A549 (cell line): ENCODE results near the gene FOXM1. TPM values are rescaled to one million over a fixed set of nuclear protein-coding genes. Genes with fewer than 3 reads are reported as not detected.

Experiments used
- ATAC-seq, 2 experiments: fragments of 200-7000 bp in 1 of 2; fragments of >200 bp in 1 of 2; cut with Nextera tagmentation in 1 of 2; cut with Tn5 transposase in 1 of 2; 3 replicates each; pipeline versions ENCODE4 v1.8.0 to v1.9.1; 2018 to 2020; ENCODE audit warnings: mild to moderate bottlenecking in 1 of 2, moderate library complexity in 1 of 2
- CTCF ChIA-PET: fragments of 300-600 bp; sonication (Branson Sonifier 250); formaldehyde crosslinking; extraction: SDS; loops from one replicate; lab custom pipeline; 2021; ENCODE audit warnings: antibody characterized with exemption, inconsistent platforms; lab: Yijun Ruan, JAX
- POLR2A ChIA-PET: fragments of 350-600 bp; formaldehyde crosslinking; extraction: SDS; loops from one replicate; lab custom pipeline; 2021; ENCODE audit warnings: antibody characterized with exemption, inconsistent platforms; lab: Yijun Ruan, JAX
- DNase-seq, 2 experiments: peaks; one replicate each; pipeline versions ENCODE4 v3.0.0 to v3.0.0-alpha.2; 2011 to 2016; ENCODE audit warnings: low read depth in 1 of 2, low spot score in 1 of 2
- FAIRE-seq: peaks from 2 replicates; lab custom pipeline; 2011; peaks lifted over from hg19 to GRCh38; lab: Jason Lieb, UNC
- H3K27ac ChIP-seq, 2 experiments: fragments of >200 bp; sonication (Bioruptor Twin); formaldehyde crosslinking; 3 replicates each; pipeline ENCODE4 v1.5.1; 2016 to 2017
- H3K4me1 ChIP-seq: fragments of >200 bp; sonication (Bioruptor Twin); formaldehyde crosslinking; 3 replicates; pipeline ENCODE4 v1.6.1; 2016
- H3K4me2 ChIP-seq: fragments of >200 bp; sonication (Bioruptor Twin); formaldehyde crosslinking; 3 replicates; pipeline ENCODE4 v1.6.1; 2016
- H3K4me3 ChIP-seq: fragments of >200 bp; sonication (Bioruptor Twin); formaldehyde crosslinking; 3 replicates; pipeline ENCODE4 v1.5.1; 2016
- H3K9me3 ChIP-seq: fragments of >200 bp; sonication (Bioruptor Twin); formaldehyde crosslinking; 3 replicates; pipeline ENCODE4 v1.6.1; 2016
- CBX8 ChIP-seq: fragments of 200-600 bp; sonication (generic); IDR thresholded peaks from 2 replicates; pipeline ENCODE4 v1.6.1; 2016
- CEBPB ChIP-seq, 2 experiments: fragments of >200 bp in 1 of 2; sonication (Bioruptor Twin) in 1 of 2; formaldehyde crosslinking in 1 of 2; IDR thresholded peaks; 2 replicates each; pipeline ENCODE4 v1.6.1; 2012 to 2016
- CHD2 ChIP-seq: fragments of 150-350 bp; IDR thresholded peaks from 2 replicates; pipeline ENCODE4 v1.6.1; 2014; ENCODE audit warnings: low read length; ENCODE audit not compliant: partially characterized antibody
- CHD4 ChIP-seq: fragments of 200-600 bp; sonication (generic); IDR thresholded peaks from 2 replicates; pipeline ENCODE4 v1.6.1; 2016; ENCODE audit warnings: antibody characterized with exemption, mild to moderate bottlenecking, borderline replicate concordance
- EHMT2 ChIP-seq: fragments of 200-600 bp; sonication (generic); IDR thresholded peaks from 2 replicates; pipeline ENCODE4 v1.6.1; 2016; ENCODE audit warnings: antibody characterized with exemption, low read depth, mild to moderate bottlenecking, moderate library complexity
- EP300 ChIP-seq, 2 experiments: fragments of >200 bp; sonication (Bioruptor Twin); formaldehyde crosslinking; IDR thresholded peaks; 2 replicates in 1 of 2; 3 replicates in 1 of 2; pipeline ENCODE4 v1.6.1; 2016 to 2017
- FOSL2 ChIP-seq, 2 experiments: fragments of 450-650 bp in 1 of 2; fragments of >200 bp in 1 of 2; sonication (Bioruptor Twin) in 1 of 2; formaldehyde crosslinking; IDR thresholded peaks; 2 replicates each; pipeline versions ENCODE4 v1.5.0 to v1.6.1; 2016 to 2020; ENCODE audit warnings: mild to moderate bottlenecking in 1 of 2, moderate library complexity in 1 of 2
- FOXS1 ChIP-seq: fragments of 250-450 bp; sonication (Bioruptor Pico); IDR thresholded peaks from 2 replicates; pipeline ENCODE4 v1.5.0; 2020; ENCODE audit warnings: mild to moderate bottlenecking, moderate library complexity
- HOXA7 ChIP-seq: fragments of 250-450 bp; sonication (Bioruptor Pico); IDR thresholded peaks from 2 replicates; pipeline ENCODE4 v1.5.0; 2020; ENCODE audit warnings: mild to moderate bottlenecking, moderate library complexity
- HOXB13 ChIP-seq: fragments of 250-450 bp; sonication (Bioruptor Pico); IDR thresholded peaks from 2 replicates; pipeline ENCODE4 v1.5.0; 2020; ENCODE audit warnings: low read depth, mild to moderate bottlenecking, moderate library complexity
- JUN ChIP-seq, 2 experiments: fragments of >200 bp; sonication (Bioruptor Twin); formaldehyde crosslinking; IDR thresholded peaks; 2 replicates in 1 of 2; 3 replicates in 1 of 2; pipeline ENCODE4 v1.6.1; 2016 to 2017
- JUNB ChIP-seq: fragments of >200 bp; sonication (Bioruptor Twin); formaldehyde crosslinking; IDR thresholded peaks from 2 replicates; pipeline ENCODE4 v1.6.1; 2016
- KDM5A ChIP-seq: fragments of 200-600 bp; sonication (generic); IDR thresholded peaks from 2 replicates; pipeline ENCODE4 v1.6.1; 2016; ENCODE audit warnings: antibody characterized with exemption, mild to moderate bottlenecking
- MAFK ChIP-seq: fragments of 450-650 bp; IDR thresholded peaks from 2 replicates; pipeline ENCODE4 v1.6.1; 2014; ENCODE audit not compliant: partially characterized antibody
- MAZ ChIP-seq: fragments of 150-350 bp; IDR thresholded peaks from 2 replicates; pipeline ENCODE4 v1.6.1; 2014; ENCODE audit warnings: antibody characterized with exemption, low read depth, low read length, borderline replicate concordance
- MYC ChIP-seq: IDR thresholded peaks from 2 replicates; pipeline ENCODE4 v1.6.1; 2012; ENCODE audit warnings: mild to moderate bottlenecking, inconsistent platforms, low read length, improper control_type of control experiment, borderline replicate concordance
- NFE2L2 ChIP-seq: fragments of 150-350 bp; conservative IDR thresholded peaks from 2 replicates; pipeline ENCODE4 v1.6.1; 2014; ENCODE audit warnings: low read length
- POLR2AphosphoS2 ChIP-seq: conservative IDR thresholded peaks from 2 replicates; pipeline ENCODE4 v1.6.1; 2012; ENCODE audit warnings: low read length, improper control_type of control experiment, inconsistent platforms
- RAD21 ChIP-seq, 2 experiments: fragments of >200 bp in 1 of 2; sonication (Bioruptor Twin) in 1 of 2; formaldehyde crosslinking in 1 of 2; IDR thresholded peaks in 1 of 2; conservative IDR thresholded peaks in 1 of 2; 2 replicates in 1 of 2; 3 replicates in 1 of 2; pipeline ENCODE4 v1.6.1; 2012 to 2018; ENCODE audit warnings: inconsistent platforms in 1 of 2
- RCOR1 ChIP-seq: fragments of 150-350 bp; IDR thresholded peaks from 2 replicates; pipeline ENCODE4 v1.6.1; 2014; ENCODE audit warnings: antibody characterized with exemption, low read length, low read depth
- RFX5 ChIP-seq: fragments of 450-650 bp; IDR thresholded peaks from 2 replicates; pipeline ENCODE4 v1.7.1; 2014; ENCODE audit warnings: antibody characterized with exemption, mild to moderate bottlenecking, moderate library complexity
- RNF2 ChIP-seq: fragments of 200-600 bp; sonication (generic); IDR thresholded peaks from 2 replicates; pipeline ENCODE4 v1.6.1; 2016; ENCODE audit warnings: low read depth, mild to moderate bottlenecking, antibody characterized with exemption, moderate library complexity, borderline replicate concordance
- SMC3 ChIP-seq: fragments of >200 bp; sonication (Bioruptor Twin); formaldehyde crosslinking; IDR thresholded peaks from 3 replicates; pipeline ENCODE4 v1.6.1; 2018; ENCODE audit warnings: inconsistent platforms
- TFCP2L1 ChIP-seq: fragments of 250-450 bp; sonication (Bioruptor Pico); IDR thresholded peaks from 2 replicates; pipeline ENCODE4 v1.5.0; 2021; ENCODE audit warnings: mild to moderate bottlenecking
- TP53 ChIP-seq: fragments of 250-450 bp; sonication (Bioruptor Pico); IDR thresholded peaks from 2 replicates; pipeline ENCODE4 v1.5.0; 2021; ENCODE audit warnings: mild to moderate bottlenecking, moderate library complexity
- WGBS: methylation state at CpG from one replicate; pipeline ENCODE4 v1.1.6; 2017; ENCODE audit errors: missing lambda C conversion rate; 5-methylcytosine and 5-hydroxymethylcytosine counted together
- polyA plus RNA-seq, 4 experiments: library from polyadenylated mRNA; depleted of rRNA in 3 of 4; stranded (reverse); fragments of >200 nt; fragmentation: RNase III in 1 of 4; extraction: RNeasy Plus Mini Kit Qiagen cat#74134 plus additional on column Dnase treatment in 1 of 4; gene quantifications; 2 replicates in 3 of 4; 3 replicates in 1 of 4; pipeline ENCODE4 v1.2.3, GENCODE V29; 2011 to 2017
- TF ChIP-seq, protein P1 (sequence below): fragments of 150-350 bp; IDR thresholded peaks from 2 replicates; pipeline ENCODE4 v1.6.1; 2014; ENCODE audit warnings: low read depth, mild to moderate bottlenecking, low read length

FOXM1 gene
- polyA plus RNA-seq, 2 of the 4 experiments (the other 2 are of a cell fraction): 40.3 to 84.0 TPM

DNA sequence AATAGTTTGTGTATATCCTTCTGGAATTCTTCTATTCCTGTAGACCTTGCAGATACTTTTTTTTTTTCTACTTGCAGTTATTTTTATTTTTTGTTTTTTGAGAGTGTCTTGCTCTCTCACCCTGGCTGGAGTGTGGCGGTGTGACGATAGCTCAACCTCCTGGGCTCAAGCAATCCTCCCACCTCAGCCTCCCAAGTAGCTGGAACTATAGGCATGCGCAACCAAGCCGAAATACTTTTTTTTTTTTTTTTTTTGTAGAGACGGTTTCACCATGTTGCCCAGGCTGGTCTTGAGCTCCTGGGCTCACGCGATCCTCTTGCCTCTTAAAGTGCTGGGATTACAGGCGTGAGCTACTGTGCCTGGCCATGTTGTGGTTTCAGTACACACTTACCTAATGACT, 23.7 kb upstream of the FOXM1 start (continued):
- TF ChIP-seq EHMT2 (no peak), NFE2L2 (no peak)

DNA sequence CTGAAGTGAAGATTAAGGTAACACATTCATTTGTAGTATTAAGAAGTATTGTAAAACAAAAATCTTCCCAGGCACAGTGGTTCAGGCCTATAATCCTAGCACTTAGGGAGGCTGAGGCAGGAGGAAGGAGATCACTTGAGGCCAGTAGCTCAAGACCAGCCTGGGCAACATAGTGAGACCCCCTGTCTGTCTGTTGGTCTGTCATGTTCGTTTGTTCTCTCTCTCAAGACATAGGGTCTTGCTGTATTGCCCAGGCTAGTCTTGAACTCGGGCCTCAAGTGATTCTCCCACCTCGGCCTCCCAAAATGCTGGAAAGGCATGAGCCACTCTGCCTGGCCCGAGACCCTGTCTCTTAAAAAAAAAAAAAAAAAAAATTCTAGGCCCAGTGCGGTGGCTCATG, 20.4 kb upstream of the FOXM1 start:
- H3K4me3 ChIP-seq: no peak overlapping the region
- 94% methylated on average over 5 of the region's 5 CpGs for WGBS
- H3K9me3 ChIP-seq: no peaks in the 10 kb centered on the region
- ATAC-seq (no peak), FAIRE-seq (no peak), DNase-seq (no peak)
- H3K4me1 ChIP-seq: peaks cover 17% of the 10 kb centered on the region
- TF ChIP-seq, protein P1, sequence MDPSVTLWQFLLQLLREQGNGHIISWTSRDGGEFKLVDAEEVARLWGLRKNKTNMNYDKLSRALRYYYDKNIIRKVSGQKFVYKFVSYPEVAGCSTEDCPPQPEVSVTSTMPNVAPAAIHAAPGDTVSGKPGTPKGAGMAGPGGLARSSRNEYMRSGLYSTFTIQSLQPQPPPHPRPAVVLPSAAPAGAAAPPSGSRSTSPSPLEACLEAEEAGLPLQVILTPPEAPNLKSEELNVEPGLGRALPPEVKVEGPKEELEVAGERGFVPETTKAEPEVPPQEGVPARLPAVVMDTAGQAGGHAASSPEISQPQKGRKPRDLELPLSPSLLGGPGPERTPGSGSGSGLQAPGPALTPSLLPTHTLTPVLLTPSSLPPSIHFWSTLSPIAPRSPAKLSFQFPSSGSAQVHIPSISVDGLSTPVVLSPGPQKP: no peak
- TF ChIP-seq CBX8: no peak
- no peak overlapping the region for H3K27ac ChIP-seq
- ChIA-PET POLR2A (no interaction called here), CTCF (interaction anchor here (0.6 to 2.3 kb wide), 3 partner anchors 9 to 47 kb away, joined by 3 to 15 read pairs (median 4); no protein-coding TSS in a partner anchor)
- no peak overlapping the region for H3K4me2 ChIP-seq

DNA sequence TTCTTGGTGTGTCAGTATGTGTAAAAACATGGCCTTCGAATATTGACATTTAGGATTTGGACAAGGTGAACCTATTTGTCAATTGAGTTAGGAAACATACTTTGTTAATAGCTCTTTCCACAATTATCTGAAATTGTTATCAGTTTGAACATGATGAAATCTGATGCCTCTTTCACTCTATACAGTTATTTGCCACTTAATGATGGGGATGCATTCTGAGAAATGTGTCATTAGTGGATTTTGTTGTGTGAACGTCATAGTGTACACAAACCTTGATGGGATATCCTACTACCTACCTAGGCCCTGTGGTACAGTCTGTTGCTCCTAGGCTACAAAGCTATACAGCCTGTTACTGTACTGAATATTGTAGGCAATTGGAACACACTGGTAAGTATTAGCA, 18.5 kb upstream of the FOXM1 start:
- FAIRE-seq: no peak
- TF ChIP-seq MAFK: peak; percentile 15
- TF ChIP-seq KDM5A: no peak
- no peak for TF ChIP-seq TFCP2L1 (CRISPR knock-in tag)
- TF ChIP-seq FOSL2 (IDR thresholded peaks at IDR 0.05): no peak
- peak; percentile 65 for TF ChIP-seq FOSL2 (CRISPR knock-in tag; IDR thresholded peaks at IDR 0.05)
- no peak for TF ChIP-seq RNF2
- no peak for TF ChIP-seq CHD2
- WGBS: 54% methylated on average over 2 of the region's 2 CpGs
- H3K27ac ChIP-seq: no peak overlapping the region
- H3K4me2 ChIP-seq: no peak overlapping the region
- H3K4me3 ChIP-seq: no peak overlapping the region
- DNase-seq: no peak
- CTCF ChIA-PET: interaction anchor here (0.6 to 2.9 kb wide), 4 partner anchors 10 to 60 kb away, joined by 3 to 21 read pairs (median 10); no protein-coding TSS in a partner anchor
- peaks cover 24% of the 10 kb centered on the region for H3K4me1 ChIP-seq
- no peaks in the 10 kb centered on the region for H3K9me3 ChIP-seq
- no peak for ATAC-seq
- POLR2A ChIA-PET: no interaction called here

DNA sequence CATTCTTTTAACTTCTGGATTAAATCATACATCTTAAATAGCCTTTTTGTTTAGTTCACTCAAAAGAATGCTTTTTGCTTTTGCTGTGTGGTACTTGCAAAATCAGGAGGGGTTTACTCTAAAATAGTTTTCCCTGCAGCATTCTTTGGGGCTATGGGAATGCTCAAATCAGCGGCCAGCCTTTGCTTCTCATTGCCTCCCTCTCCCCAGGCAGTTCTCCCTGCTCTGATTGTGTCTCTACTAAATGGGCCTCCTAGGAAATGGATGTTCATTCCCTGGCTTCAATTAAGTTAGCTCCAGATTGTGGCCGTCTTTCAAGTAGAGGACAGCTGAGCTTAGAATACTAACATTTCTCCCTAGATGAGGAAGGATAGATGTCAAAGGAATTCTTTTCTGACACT, 18.1 kb upstream of the FOXM1 start:
- CTCF ChIA-PET: interaction anchor here (0.6 to 2.9 kb wide), 4 partner anchors 10 to 61 kb away, joined by 3 to 21 read pairs (median 10); no protein-coding TSS in a partner anchor
- 2% methylated on average over 2 of the region's 2 CpGs for WGBS
- Histone ChIP-seq H3K4me2 (no peak overlapping the region), H3K4me3 (no peak overlapping the region), H3K9me3 (no peaks in the 10 kb centered on the region), H3K27ac (0 out of 6 replicates have a peak overlapping the region, but pooled peaks of 1 of the 2 experiments have one; percentile 34), H3K4me1 (peaks cover 26% of the 10 kb centered on the region)
- TF ChIP-seq JUNB: no peak
- no peak for TF ChIP-seq NFE2L2
- TF ChIP-seq CHD4: no peak
- no peak for TF ChIP-seq HOXA7 (CRISPR knock-in tag)
- TF ChIP-seq EP300 (IDR thresholded peaks at IDR 0.05): no peak
- no peak for TF ChIP-seq MYC
- no peak for TF ChIP-seq HOXB13 (CRISPR knock-in tag)
- no peak for TF ChIP-seq RAD21 (conservative IDR thresholded peaks at IDR 0.05 in 1 of 2, IDR thresholded peaks at IDR 0.05 in 1 of 2)
- TF ChIP-seq TP53 (CRISPR knock-in tag): no peak
- TF ChIP-seq MAZ: no peak
- no peak for TF ChIP-seq RFX5
- TF ChIP-seq RCOR1: no peak
- TF ChIP-seq CEBPB (IDR thresholded peaks at IDR 0.05): no peak
- no peak for TF ChIP-seq SMC3
- TF ChIP-seq POLR2AphosphoS2: no peak
- no peak for TF ChIP-seq JUN (IDR thresholded peaks at IDR 0.05)
- no peak for TF ChIP-seq FOXS1 (CRISPR knock-in tag)
- DNase-seq: no peak
- FAIRE-seq: no peak
- ATAC-seq: no peak
- POLR2A ChIA-PET: no interaction called here
